HG02970 (cell line): Measurements from ENCODE around the gene AGO3.
"Not testable (repeated sequence)": the region's sequence is repeated elsewhere in the genome, so short reads cannot be mapped to it uniquely, and the experiment has no call there.

Source experiments
- ATAC-seq: cut with Tn5 transposase; IDR thresholded peaks from one replicate; pipeline ENCODE4 v1.9.1; 2021; ENCODE audit warnings: mild to moderate bottlenecking, moderate library complexity, moderate number of reproducible peaks; ENCODE audit not compliant: unreplicated experiment, low FRiP score

The AGO3 gene

GRCh38 chr1:36006941-36007500 lies 76.1 kb downstream of the AGO3 start:
- ATAC-seq: no peak

GRCh38 chr1:36007741-36008140 lies 76.8 kb downstream of the AGO3 start:
- no peak for ATAC-seq

GRCh38 chr1:36008546-36009197 lies 77.8 kb downstream of the AGO3 start:
- ATAC-seq: no peak

GRCh38 chr1:36014722-36015220 lies 83.9 kb downstream of the AGO3 start:
- ATAC-seq: no peak

- ATAC-seq: no peak
These were observed 85.8 kb downstream of the AGO3 start for GRCh38 chr1:36016686-36017085.

GRCh38 chr1:36023098-36023769 lies 92.3 kb downstream of the AGO3 start:
- no peak for ATAC-seq

GRCh38 chr1:36024024-36024423 lies 93.1 kb downstream of the AGO3 start:
- not testable (repeated sequence) for ATAC-seq

GRCh38 chr1:36024847-36025246 lies 93.9 kb downstream of the AGO3 start:
- no peak for ATAC-seq

GRCh38 chr1:36027766-36028165 lies 96.9 kb downstream of the AGO3 start:
- ATAC-seq: no peak

- ATAC-seq: no peak
These were observed 100.5 kb downstream of the AGO3 start for GRCh38 chr1:36031441-36031840.

GRCh38 chr1:36034692-36035091 lies 103.8 kb downstream of the AGO3 start:
- ATAC-seq: no peak

GRCh38 chr1:36035154-36035553 lies 104.2 kb downstream of the AGO3 start:
- ATAC-seq: no peak

GRCh38 chr1:36040238-36040637 lies 109.3 kb downstream of the AGO3 start:
- no peak for ATAC-seq

GRCh38 chr1:36051821-36052220 lies 120.9 kb downstream of the AGO3 start:
- ATAC-seq: no peak

GRCh38 chr1:36053978-36054377 lies 123.1 kb downstream of the AGO3 start:
- no peak for ATAC-seq

GRCh38 chr1:36055706-36056105 lies 124.8 kb downstream of the AGO3 start:
- no peak for ATAC-seq

GRCh38 chr1:36062315-36062714 lies 131.4 kb downstream of the AGO3 start:
- ATAC-seq: no peak

- no peak for ATAC-seq
These were observed 137.0 kb downstream of the AGO3 start for GRCh38 chr1:36067871-36068270.

GRCh38 chr1:36068866-36069265 lies 138.0 kb downstream of the AGO3 start:
- no peak for ATAC-seq

GRCh38 chr1:36070349-36070748 lies 139.4 kb downstream of the AGO3 start:
- ATAC-seq: no peak

- ATAC-seq: no peak
These were observed 146.2 kb downstream of the AGO3 start for GRCh38 chr1:36076979-36077573.
